ENCODE measurements around the gene NXPE3.

- TF ChIP-seq CTCF (IDR thresholded peaks at IDR 0.05 in 4 of 5, conservative IDR thresholded peaks at IDR 0.05 in 1 of 5) (no peak), POLR2A (IDR thresholded peaks at IDR 0.05) (no peak)
Measured at GRCh38 chr3:101791778-101792177, 12.8 kb downstream of the NXPE3 start.

Measured in gastrocnemius medialis (tissue), 4 donors.